ENCODE measurements around the gene U2AF2.

- no peak for TF ChIP-seq POLR2A (IDR thresholded peaks at IDR 0.05; ENCODE audit: low read depth, low read length)
- TF ChIP-seq CTCF (conservative IDR thresholded peaks at IDR 0.05; ENCODE audit: low read depth, low read length) = no peak
- no peak for TF ChIP-seq FOS (IDR thresholded peaks at IDR 0.05; ENCODE audit: low read depth, low read length)
Observed at GRCh38 chr19:55650602-55651230, 4.1 kb upstream of the U2AF2 start.
